RWPE1 (cell line): ENCODE measurements around the gene RBFOX2.

Source experiments
- CTCF ChIA-PET: fragments of 350-600 bp; sonication (Branson Sonifier 250); formaldehyde crosslinking; extraction: SDS; loops from one replicate; lab custom pipeline; 2021; lab: Yijun Ruan, JAX
- POLR2A ChIA-PET: fragments of 400-600 bp; formaldehyde crosslinking; extraction: SDS; loops from one replicate; lab custom pipeline; 2020; ENCODE audit warnings: antibody characterized with exemption; ENCODE audit not compliant: low non-redundant PET; lab: Yijun Ruan, JAX
- DNase-seq: peaks from one replicate; pipeline ENCODE4 v3.0.0; 2012; ENCODE audit warnings: low spot score
- H3K27ac ChIP-seq: fragments of 450-650 bp; 2 replicates; pipeline ENCODE4 v1.5.1; 2017
- CTCF ChIP-seq: fragments of 450-650 bp; conservative IDR thresholded peaks from 2 replicates; pipeline ENCODE4 v1.5.1; 2017; ENCODE audit warnings: low read depth, mild to moderate bottlenecking

RBFOX2 gene

GRCh38 chr22:35862697-35863096 lies 165.9 kb downstream of the RBFOX2 start:
- POLR2A ChIA-PET = no interaction called here
- TF ChIP-seq CTCF = no peak
- CTCF ChIA-PET = no interaction called here
- H3K27ac ChIP-seq = no peak overlapping the region
- no peak for DNase-seq

- ChIA-PET CTCF (no interaction called here), POLR2A (no interaction called here)
- no peak for DNase-seq
- TF ChIP-seq CTCF = no peak
- H3K27ac ChIP-seq = no peak overlapping the region
Observed at GRCh38 chr22:35861451-35861850, 167.2 kb downstream of the RBFOX2 start.

GRCh38 chr22:35860837-35861236 lies 167.8 kb downstream of the RBFOX2 start:
- no peak for DNase-seq
- TF ChIP-seq CTCF = no peak
- H3K27ac ChIP-seq = no peak overlapping the region
- POLR2A ChIA-PET = no interaction called here
- CTCF ChIA-PET = no interaction called here

- H3K27ac ChIP-seq = no peak overlapping the region
- CTCF ChIA-PET = no interaction called here
- no peak for TF ChIP-seq CTCF
- no peak for DNase-seq
- POLR2A ChIA-PET = no interaction called here
Observed at GRCh38 chr22:35860087-35860733, 168.4 kb downstream of the RBFOX2 start.

- DNase-seq = no peak
- CTCF ChIA-PET = no interaction called here
- TF ChIP-seq CTCF = no peak
- POLR2A ChIA-PET = no interaction called here
- no peak overlapping the region for H3K27ac ChIP-seq
Observed at GRCh38 chr22:35854334-35854733, 174.3 kb downstream of the RBFOX2 start.

GRCh38 chr22:35852076-35852475 lies 176.5 kb downstream of the RBFOX2 start:
- ChIA-PET POLR2A (no interaction called here), CTCF (no interaction called here)
- no peak for TF ChIP-seq CTCF
- no peak overlapping the region for H3K27ac ChIP-seq
- no peak for DNase-seq

GRCh38 chr22:35850831-35851230 lies 177.8 kb downstream of the RBFOX2 start:
- POLR2A ChIA-PET = no interaction called here
- CTCF ChIA-PET = interaction anchor here (0.7 kb wide), 1 partner anchor 512 kb away, joined by 4 read pairs; no protein-coding TSS in a partner anchor
- no peak overlapping the region for H3K27ac ChIP-seq

More at GRCh38 chr22:35850831-35851230, 177.8 kb downstream of the RBFOX2 start:
- TF ChIP-seq CTCF = no peak
- no peak for DNase-seq
